IMR-90 (cell line): ENCODE data around the gene TXNDC16. TPM values are rescaled to one million over a fixed set of nuclear protein-coding genes. Genes with fewer than 3 reads are reported as not detected.

Experiments used
- ATAC-seq: fragments of 200-7000 bp; cut with Tn5 transposase; 2 replicates; pipeline ENCODE4 v1.9.1; 2020; ENCODE audit warnings: low read depth, mild to moderate bottlenecking, moderate library complexity
- BruUV-seq: library from RNA; stranded (reverse); fragments of 400-500 nt; replicated peaks from 2 replicates; lab custom pipeline; 2021; lab: Mats Ljungman, UMichigan
- CTCF ChIA-PET: fragments of 300-600 bp; formaldehyde crosslinking; extraction: SDS; loops from one replicate; lab custom pipeline; 2021; ENCODE audit warnings: antibody characterized with exemption; lab: Yijun Ruan, JAX
- POLR2A ChIA-PET: fragments of 300-600 bp; sonication (Branson Sonifier 250); formaldehyde crosslinking; loops from one replicate; lab custom pipeline; 2022; ENCODE audit warnings: antibody characterized with exemption; ENCODE audit not compliant: unreplicated experiment; lab: Charles Lee
- DNase-seq: peaks from one replicate; pipeline ENCODE4 v3.0.0; 2013
- H2AFZ ChIP-seq: replicated peaks from 2 replicates; pipeline ENCODE3; 2013; ENCODE audit warnings: low read length, mild to moderate bottlenecking; ENCODE audit not compliant: poor library complexity
- H2AK5ac ChIP-seq: 2 replicates; pipeline ENCODE4 v1.6.1; 2013; ENCODE audit warnings: low read depth, low read length, inconsistent platforms
- H2AK9ac ChIP-seq: replicated peaks from 2 replicates; pipeline ENCODE3; 2013; ENCODE audit warnings: mild to moderate bottlenecking, low read depth, low read length, moderate library complexity; ENCODE audit not compliant: poor library complexity
- H2BK120ac ChIP-seq: 2 replicates; pipeline ENCODE4 v1.6.1; 2013; ENCODE audit warnings: low read depth, low read length, inconsistent platforms
- H2BK15ac ChIP-seq: 3 replicates; pipeline ENCODE4 v1.6.1; 2013; ENCODE audit warnings: low read depth, low read length, inconsistent platforms
- H2BK20ac ChIP-seq: 2 replicates; pipeline ENCODE4 v1.6.1; 2013; ENCODE audit warnings: low read depth, mild to moderate bottlenecking, inconsistent platforms, low read length, moderate library complexity
- H2BK5ac ChIP-seq: 2 replicates; pipeline ENCODE4 v1.6.1; 2013; ENCODE audit warnings: mild to moderate bottlenecking, low read depth, low read length, inconsistent platforms; ENCODE audit not compliant: poor library complexity, severe bottlenecking
- H3K14ac ChIP-seq: replicated peaks from 2 replicates; pipeline ENCODE4 v1.6.1; 2013; ENCODE audit warnings: low read depth, low read length, inconsistent platforms
- H3K18ac ChIP-seq: 2 replicates; pipeline ENCODE4 v1.6.1; 2013; ENCODE audit warnings: low read depth, low read length, control low read depth
- H3K23ac ChIP-seq: 2 replicates; pipeline ENCODE4 v1.6.1; 2013; ENCODE audit warnings: low read depth, low read length, inconsistent platforms
- H3K27ac ChIP-seq: 2 replicates; pipeline ENCODE4 v1.5.1; 2013; ENCODE audit warnings: mild to moderate bottlenecking, control low read depth, low read length; ENCODE audit not compliant: insufficient read depth
- H3K27me3 ChIP-seq: 2 replicates; pipeline ENCODE4 v1.6.1; 2013; ENCODE audit warnings: low read length; ENCODE audit not compliant: control insufficient read depth, insufficient read depth
- H3K36me3 ChIP-seq: 2 replicates; pipeline ENCODE4 v1.6.1; 2013; ENCODE audit warnings: low read length, mixed read lengths; ENCODE audit not compliant: control insufficient read depth, insufficient read depth
- H3K4ac ChIP-seq: 2 replicates; pipeline ENCODE4 v1.6.1; 2013; ENCODE audit warnings: low read depth, low read length, inconsistent platforms
- H3K4me1 ChIP-seq: 2 replicates; pipeline ENCODE4 v1.6.1; 2013; ENCODE audit warnings: low read length, mixed read lengths; ENCODE audit not compliant: control insufficient read depth, insufficient read depth
- H3K4me2 ChIP-seq: 2 replicates; pipeline ENCODE4 v1.6.1; 2013; ENCODE audit warnings: low read depth, mild to moderate bottlenecking, control low read depth, low read length, moderate library complexity
- H3K4me3 ChIP-seq: 2 replicates; pipeline ENCODE4 v1.5.1; 2013; ENCODE audit warnings: low read depth, mild to moderate bottlenecking, control low read depth, low read length, moderate library complexity; ENCODE audit not compliant: insufficient read depth
- H3K56ac ChIP-seq: 2 replicates; pipeline ENCODE4 v1.6.1; 2013; ENCODE audit warnings: low read length, inconsistent platforms; ENCODE audit not compliant: insufficient read depth; ENCODE audit errors: extremely low read depth
- H3K79me1 ChIP-seq, 2 experiments: 2 replicates each; pipeline ENCODE4 v1.6.1; 2013; ENCODE audit warnings: low read length in 2 of 2, inconsistent platforms in 1 of 2, low read depth in 1 of 2
- H3K9ac ChIP-seq: 2 replicates; pipeline ENCODE4 v1.6.1; 2013; ENCODE audit warnings: low read depth, low read length, control low read depth
- H3K9me1 ChIP-seq: 2 replicates; pipeline ENCODE4 v1.6.1; 2013; ENCODE audit warnings: low read length, inconsistent platforms; ENCODE audit not compliant: insufficient read depth
- H3K9me3 ChIP-seq: 2 replicates; pipeline ENCODE4 v1.6.1; 2013; ENCODE audit warnings: low read length; ENCODE audit not compliant: control insufficient read depth, insufficient read depth
- H4K20me1 ChIP-seq: 2 replicates; pipeline ENCODE4 v1.6.1; 2013; ENCODE audit warnings: low read length, inconsistent platforms; ENCODE audit not compliant: insufficient read depth
- H4K5ac ChIP-seq: 2 replicates; pipeline ENCODE4 v1.6.1; 2013; ENCODE audit warnings: mild to moderate bottlenecking, low read depth, low read length, control low read depth
- H4K8ac ChIP-seq, 2 experiments: 2 replicates each; pipeline ENCODE4 v1.6.1; 2013; ENCODE audit warnings: low read depth in 2 of 2, low read length in 2 of 2, control low read depth in 1 of 2, inconsistent platforms in 1 of 2
- H4K91ac ChIP-seq: 2 replicates; pipeline ENCODE4 v1.6.1; 2013; ENCODE audit warnings: low read depth, low read length, inconsistent platforms; ENCODE audit not compliant: insufficient read depth
- FOS ChIP-seq: fragments of 150-350 bp; IDR thresholded peaks from 2 replicates; pipeline ENCODE4 v1.6.1; 2016; ENCODE audit warnings: low read depth, low read length
- MXI1 ChIP-seq: IDR thresholded peaks from 2 replicates; pipeline ENCODE4 v1.6.1; 2012; ENCODE audit warnings: low read depth, mild to moderate bottlenecking, low read length, moderate library complexity, borderline replicate concordance
- WGBS, 2 experiments: methylation state at CpG; one replicate each; pipeline versions ENCODE4 v1.1.5 to v1.1.7; 2013; ENCODE audit warnings: missing lambda C conversion rate in 2 of 2; ENCODE audit not compliant: insufficient read length in 1 of 2; ENCODE audit errors: extremely low coverage in 2 of 2; 5-methylcytosine and 5-hydroxymethylcytosine counted together
- dilution Hi-C: fragments of 300-500 bp; cut with HindIII; formaldehyde crosslinking; loops from one replicate; pipeline ENCODE4 v1.14.3; 2018; ENCODE audit warnings: low sequenced_read_pairs; ENCODE audit not compliant: unreplicated experiment
- in situ Hi-C: fragments of 300-500 bp; cut with MboI; formaldehyde crosslinking; loops from 3 replicates; pipeline ENCODE4 v1.14.3; 2019; ENCODE audit warnings: low sequenced_read_pairs, inconsistent platforms, mixed read lengths
- intact Hi-C: fragments of 100-400 bp; cut with micrococcal nuclease; formaldehyde crosslinking; loops from 2 replicates; pipeline ENCODE4 v1.10.0; 2022
- polyA plus RNA-seq, 3 experiments: library from polyadenylated mRNA; depleted of rRNA; stranded (reverse); fragments of >200 nt; gene quantifications; 2 replicates each; pipeline ENCODE4 v1.2.3, GENCODE V29; 2012; ENCODE audit warnings: low replicate concordance in 1 of 3
- total RNA-seq: library from RNA; depleted of rRNA; stranded (reverse); fragments of >200 nt; gene quantifications from 2 replicates; pipeline ENCODE4 v1.2.3, GENCODE V29; 2012
- TF ChIP-seq, protein P1 (sequence below): fragments of 150-350 bp; IDR thresholded peaks from 2 replicates; pipeline ENCODE4 v1.6.1; 2017; ENCODE audit warnings: mild to moderate bottlenecking, antibody characterized with exemption, low read length, low read depth

Gene TXNDC16
- total and polyA plus RNA-seq, 2 of the 4 experiments (the other 2 are of a cell fraction) = 1.4 TPM

DNA sequence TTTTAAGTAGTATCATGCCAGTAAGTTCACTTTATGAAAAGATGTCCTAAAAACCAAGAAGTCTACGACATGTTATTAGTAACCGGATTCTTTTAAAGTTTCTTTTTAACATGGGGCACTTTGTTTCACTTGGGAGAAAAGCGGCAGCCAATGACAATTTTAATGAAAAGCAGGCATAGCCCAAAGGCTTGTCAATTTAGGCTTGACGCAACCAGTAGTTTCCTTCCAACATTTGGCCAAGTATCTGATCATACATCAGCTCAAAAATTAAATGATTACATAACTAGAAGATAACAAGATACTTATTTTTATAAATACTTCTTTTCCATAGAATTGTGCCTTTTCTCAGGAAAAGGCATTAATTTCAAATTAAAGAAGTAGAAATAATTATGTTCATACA lies 112.8 kb downstream of the TXNDC16 start:
- BruUV-seq = no TSS peak
- Histone ChIP-seq H2AK9ac (no peak overlapping the region), H2BK120ac (no peak overlapping the region), H2BK15ac (no peak overlapping the region), H3K23ac (no peak overlapping the region), H3K36me3 (no peaks in the 10 kb centered on the region), H3K9me1 (no peaks in the 10 kb centered on the region), H3K9me3 (no peaks in the 10 kb centered on the region), H3K4me1 (no peaks in the 10 kb centered on the region), H4K5ac (no peak overlapping the region), H3K14ac (no peak overlapping the region), H3K56ac (no peak overlapping the region), H4K20me1 (no peaks in the 10 kb centered on the region), H2BK20ac (no peak overlapping the region), H2AK5ac (no peak overlapping the region), H3K4me2 (no peak overlapping the region), H3K4ac (no peak overlapping the region), H2AFZ (no peak overlapping the region), H3K27ac (no peak overlapping the region), H3K9ac (no peak overlapping the region), H4K91ac (no peak overlapping the region), H3K4me3 (no peak overlapping the region), H3K27me3 (no peaks in the 10 kb centered on the region), H3K79me1 (no peaks in the 10 kb centered on the region), H3K18ac (no peak overlapping the region), H4K8ac (no peak overlapping the region), H2BK5ac (no peak overlapping the region)
- ChIA-PET POLR2A (no interaction called here), CTCF (no interaction called here)
- ATAC-seq = no peak
- in situ Hi-C loops (no loop called here), intact Hi-C loops (no loop called here), dilution Hi-C loops (no loop called here)
- WGBS, 2 experiments = 100% methylated on average over 3 of the region's 4 CpGs; no CpG with 5 or more reads in 1 of the 2 experiments
- no peak for DNase-seq
- no peak for TF ChIP-seq MXI1
- TF ChIP-seq FOS = no peak
- TF ChIP-seq, protein P1, sequence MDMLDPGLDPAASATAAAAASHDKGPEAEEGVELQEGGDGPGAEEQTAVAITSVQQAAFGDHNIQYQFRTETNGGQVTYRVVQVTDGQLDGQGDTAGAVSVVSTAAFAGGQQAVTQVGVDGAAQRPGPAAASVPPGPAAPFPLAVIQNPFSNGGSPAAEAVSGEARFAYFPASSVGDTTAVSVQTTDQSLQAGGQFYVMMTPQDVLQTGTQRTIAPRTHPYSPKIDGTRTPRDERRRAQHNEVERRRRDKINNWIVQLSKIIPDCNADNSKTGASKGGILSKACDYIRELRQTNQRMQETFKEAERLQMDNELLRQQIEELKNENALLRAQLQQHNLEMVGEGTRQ = no peak
